SK-N-SH (cell line): ENCODE results near the gene PHTF1. TPM values are rescaled to one million over a fixed set of nuclear protein-coding genes. Genes with fewer than 3 reads are reported as not detected.

Source experiments
- CTCF ChIA-PET: fragments of 300-600, 350-600 bp; formaldehyde crosslinking; extraction: SDS; loops from one replicate; lab custom pipeline; 2021; lab: Yijun Ruan, JAX
- POLR2A ChIA-PET: fragments of 350-600 bp; sonication (Branson Sonifier 250); formaldehyde crosslinking; extraction: SDS; loops from one replicate; lab custom pipeline; 2020; ENCODE audit warnings: antibody characterized with exemption, inconsistent platforms; lab: Yijun Ruan, JAX
- DNase-seq: peaks from one replicate; pipeline ENCODE4 v3.0.0; 2012
- H2AFZ ChIP-seq: fragments of 200-600 bp; sonication (generic); 2 replicates; pipeline ENCODE4 v1.8.1; 2016; ENCODE audit warnings: antibody characterized with exemption, mild to moderate bottlenecking, low read depth
- H3F3A ChIP-seq: fragments of 200-600 bp; sonication (generic); replicated peaks from 2 replicates; pipeline ENCODE3; 2016; ENCODE audit warnings: antibody characterized with exemption, mild to moderate bottlenecking; ENCODE audit not compliant: insufficient read depth
- H3K27ac ChIP-seq, 2 experiments: fragments of 200-500 bp in 1 of 2; fragments of 200-600 bp in 1 of 2; sonication (Bioruptor generic) in 1 of 2; sonication (generic), shearing (Covaris generic) in 1 of 2; 2 replicates each; pipeline versions ENCODE4 v1.5.1 to v1.6.1; 2014 to 2016; ENCODE audit warnings: low read depth in 2 of 2, inconsistent platforms in 1 of 2, low read length in 1 of 2, mild to moderate bottlenecking in 1 of 2, mixed read lengths in 1 of 2
- H3K27me3 ChIP-seq: fragments of 200-600 bp; sonication (generic), shearing (Covaris generic); 2 replicates; pipeline ENCODE4 v1.6.1; 2016; ENCODE audit warnings: mixed run types; ENCODE audit not compliant: insufficient read depth
- H3K36me3 ChIP-seq, 2 experiments: fragments of 200-500 bp in 1 of 2; fragments of 200-600 bp in 1 of 2; sonication (Bioruptor generic) in 1 of 2; sonication (generic) in 1 of 2; replicated peaks in 1 of 2; 2 replicates each; pipeline versions ENCODE3 to v1.5.1; 2014 to 2016; ENCODE audit warnings: low read length in 1 of 2, mild to moderate bottlenecking in 1 of 2; ENCODE audit not compliant: insufficient read depth in 2 of 2, control insufficient read depth in 1 of 2
- H3K4me1 ChIP-seq, 2 experiments: fragments of 200-500 bp in 1 of 2; fragments of 200-600 bp in 1 of 2; sonication (Bioruptor generic) in 1 of 2; sonication (generic), shearing (Covaris generic) in 1 of 2; 2 replicates each; pipeline versions ENCODE4 v1.5.1 to v1.6.1; 2014 to 2016; ENCODE audit warnings: low read depth in 1 of 2, low read length in 1 of 2, mixed run types in 1 of 2; ENCODE audit not compliant: insufficient read depth in 2 of 2, control insufficient read depth in 1 of 2
- H3K4me2 ChIP-seq: fragments of 200-600 bp; sonication (generic), shearing (Covaris generic); 2 replicates; pipeline ENCODE4 v1.6.1; 2017; ENCODE audit warnings: mixed run types
- H3K4me3 ChIP-seq, 2 experiments: fragments of 200-500 bp in 1 of 2; fragments of 200-600 bp in 1 of 2; sonication (Bioruptor generic) in 1 of 2; sonication (generic), shearing (Covaris generic) in 1 of 2; 2 replicates each; pipeline versions ENCODE4 v1.5.1 to v1.8.1; 2014 to 2016; ENCODE audit warnings: low read depth in 2 of 2, inconsistent platforms in 1 of 2, low read length in 1 of 2, mild to moderate bottlenecking in 1 of 2, mixed read lengths in 1 of 2, moderate library complexity in 1 of 2
- H3K79me2 ChIP-seq: fragments of 200-600 bp; sonication (generic); 2 replicates; pipeline ENCODE4 v1.8.1; 2017; ENCODE audit warnings: mild to moderate bottlenecking; ENCODE audit not compliant: insufficient read depth
- H3K9ac ChIP-seq: fragments of 200-600 bp; sonication (generic); 2 replicates; pipeline ENCODE4 v1.6.1; 2017; ENCODE audit warnings: mixed run types
- H3K9me2 ChIP-seq: fragments of 200-600 bp; sonication (generic); 2 replicates; pipeline ENCODE4 v1.6.1; 2017; ENCODE audit warnings: mixed run types
- H3K9me3 ChIP-seq: fragments of 200-600 bp; sonication (generic); 2 replicates; pipeline ENCODE4 v1.6.1; 2017; ENCODE audit warnings: mixed run types, mild to moderate bottlenecking, moderate library complexity
- H4K20me1 ChIP-seq: fragments of 200-600 bp; sonication (generic); 2 replicates; pipeline ENCODE4 v1.6.1; 2017; ENCODE audit warnings: mild to moderate bottlenecking, mixed run types; ENCODE audit not compliant: insufficient read depth
- CHD2 ChIP-seq: fragments of 150-350 bp; IDR thresholded peaks from 2 replicates; pipeline ENCODE4 v1.6.1; 2018; ENCODE audit warnings: low read length; ENCODE audit not compliant: partially characterized antibody
- FOXM1 ChIP-seq: IDR thresholded peaks from 2 replicates; pipeline ENCODE4 v1.4.0; 2012; ENCODE audit warnings: low read depth, mild to moderate bottlenecking
- GABPA ChIP-seq: IDR thresholded peaks from 2 replicates; pipeline ENCODE4 v1.4.0; 2012; ENCODE audit warnings: low read depth, mild to moderate bottlenecking
- IRF3 ChIP-seq: fragments of 150-350 bp; IDR thresholded peaks from 2 replicates; pipeline ENCODE4 v1.6.1; 2016; ENCODE audit warnings: mild to moderate bottlenecking, low read depth, low read length
- MXI1 ChIP-seq: IDR thresholded peaks from 2 replicates; pipeline ENCODE4 v1.6.1; 2012; ENCODE audit warnings: mild to moderate bottlenecking, low read depth, low read length, improper control_type of control experiment
- PBX3 ChIP-seq: IDR thresholded peaks from 2 replicates; pipeline ENCODE4; 2012
- POLR2AphosphoS5 ChIP-seq: IDR thresholded peaks from 2 replicates; pipeline ENCODE4 v1.6.1; 2012; ENCODE audit warnings: low read depth, low read length
- SIN3A ChIP-seq: IDR thresholded peaks from 2 replicates; pipeline ENCODE4 v1.6.1; 2012; ENCODE audit warnings: low read depth, mild to moderate bottlenecking, low read length, moderate library complexity, borderline replicate concordance
- SMC3 ChIP-seq: IDR thresholded peaks from 2 replicates; pipeline ENCODE4 v1.6.1; 2012; ENCODE audit warnings: low read depth, low read length, improper control_type of control experiment
- TEAD4 ChIP-seq: IDR thresholded peaks from 2 replicates; pipeline ENCODE4 v1.4.0; 2012; ENCODE audit warnings: mild to moderate bottlenecking, borderline replicate concordance; ENCODE audit not compliant: insufficient read depth
- WGBS: methylation state at CpG from one replicate; pipeline ENCODE4 v1.1.6; 2017; ENCODE audit warnings: low lambda C conversion rate; 5-methylcytosine and 5-hydroxymethylcytosine counted together
- polyA plus RNA-seq, 3 experiments: library from polyadenylated mRNA; depleted of rRNA; stranded (reverse); fragments of >200 nt; gene quantifications; 2 replicates each; pipeline ENCODE4 v1.2.3, GENCODE V29; 2012
- TF ChIP-seq, protein P1 (sequence below): IDR thresholded peaks from 2 replicates; pipeline ENCODE4 v1.4.0; 2012; ENCODE audit warnings: low read depth, borderline replicate concordance

Gene PHTF1
- polyA plus RNA-seq, 1 of the 3 experiments (the other 2 are of a cell fraction) = 10.8 TPM

DNA sequence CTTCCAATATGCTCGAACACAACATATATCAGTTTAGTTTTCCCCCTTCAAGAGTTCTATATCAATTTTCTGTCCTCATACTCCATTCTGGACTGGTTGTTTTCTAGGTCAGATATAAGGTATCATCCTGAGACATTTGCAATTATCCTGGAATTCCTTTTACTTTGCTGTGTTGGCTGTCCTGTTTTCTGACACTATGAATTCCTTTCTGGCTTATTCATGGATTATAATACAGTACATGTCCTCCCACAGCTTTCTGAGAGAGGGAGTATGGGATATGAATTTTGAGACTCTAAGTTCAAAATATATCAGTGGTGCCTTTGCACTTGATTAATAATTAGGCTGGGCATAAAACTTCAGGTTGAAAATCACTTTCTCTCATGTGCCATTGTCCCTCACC, 11.9 kb downstream of the PHTF1 start:
- no peak for TF ChIP-seq FOXM1
- no peak for TF ChIP-seq GABPA
- no peak for TF ChIP-seq IRF3
- TF ChIP-seq POLR2AphosphoS5 = no peak
- no peak for TF ChIP-seq TEAD4
- TF ChIP-seq, protein P1, sequence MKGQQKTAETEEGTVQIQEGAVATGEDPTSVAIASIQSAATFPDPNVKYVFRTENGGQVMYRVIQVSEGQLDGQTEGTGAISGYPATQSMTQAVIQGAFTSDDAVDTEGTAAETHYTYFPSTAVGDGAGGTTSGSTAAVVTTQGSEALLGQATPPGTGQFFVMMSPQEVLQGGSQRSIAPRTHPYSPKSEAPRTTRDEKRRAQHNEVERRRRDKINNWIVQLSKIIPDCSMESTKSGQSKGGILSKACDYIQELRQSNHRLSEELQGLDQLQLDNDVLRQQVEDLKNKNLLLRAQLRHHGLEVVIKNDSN = no peak
- no peak for TF ChIP-seq CHD2
- no peak for TF ChIP-seq PBX3
- no peak for TF ChIP-seq SIN3A
- TF ChIP-seq MXI1 = no peak
- Histone ChIP-seq H3K4me1 (peaks cover 8 to 9% of the 10 kb centered on the region in 2 experiments; a peak in 2 of 4 replicates), H3K4me3 (no peak overlapping the region), H3K4me2 (no peak overlapping the region), H3F3A (peaks cover 13% of the 10 kb centered on the region), H3K27me3 (no peaks in the 10 kb centered on the region), H3K9me2 (no peaks in the 10 kb centered on the region), H2AFZ (no peak overlapping the region), H3K9ac (no peak overlapping the region), H3K79me2 (peaks cover 29% of the 10 kb centered on the region), H3K27ac (peak overlapping the region; percentile 13 to 30; a peak in 1 of 4 replicates), H3K9me3 (no peaks in the 10 kb centered on the region), H3K36me3 (peaks cover 20 to 36% of the 10 kb centered on the region in 2 experiments), H4K20me1 (no peaks in the 10 kb centered on the region)
- no peak for DNase-seq
- 89% methylated on average over 1 of the region's 1 CpG for WGBS
- ChIA-PET CTCF (no interaction called here), POLR2A (interaction anchor here (1.0 kb wide), 1 partner anchor 11 kb away, joined by 3 read pairs; no protein-coding TSS in a partner anchor)

DNA sequence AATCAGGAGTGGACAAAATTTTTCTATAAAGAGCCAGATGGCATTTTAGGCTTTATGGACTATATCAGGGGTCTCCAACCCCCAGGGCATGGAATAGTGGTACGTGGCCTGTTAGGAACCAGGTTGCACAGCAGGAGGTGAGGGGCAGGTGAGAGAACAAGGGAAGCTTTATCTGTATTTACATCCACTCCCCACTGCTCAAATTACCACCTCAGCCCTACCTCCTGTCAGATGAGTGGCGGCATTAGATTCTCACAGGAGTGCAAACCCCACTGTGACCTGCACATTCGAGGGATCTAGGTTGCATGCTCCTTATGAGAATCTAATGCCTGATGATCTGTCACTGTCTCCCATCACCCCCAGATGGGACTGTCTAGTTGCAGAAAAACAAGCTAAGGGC, 13.9 kb downstream of the PHTF1 start:
- Histone ChIP-seq H4K20me1 (no peaks in the 10 kb centered on the region), H3K9ac (no peak overlapping the region), H2AFZ (no peak overlapping the region), H3K27me3 (no peaks in the 10 kb centered on the region), H3K36me3 (peaks cover 20 to 31% of the 10 kb centered on the region in 2 experiments), H3K4me2 (no peak overlapping the region), H3K79me2 (peaks cover 34% of the 10 kb centered on the region), H3K4me1 (peaks cover 8 to 9% of the 10 kb centered on the region in 2 experiments; a peak in 2 of 4 replicates), H3K4me3 (no peak overlapping the region), H3K9me3 (no peaks in the 10 kb centered on the region), H3K9me2 (no peaks in the 10 kb centered on the region), H3K27ac (peak overlapping the region in 1 of 2 experiments; percentile 24; a peak in 2 of 4 replicates), H3F3A (peaks cover 9% of the 10 kb centered on the region)
- ChIA-PET POLR2A (no interaction called here), CTCF (no interaction called here)
- no peak for TF ChIP-seq SMC3
- DNase-seq = no peak
- WGBS = 93% methylated on average over 3 of the region's 3 CpGs
